Activated T-cell treated with anti-CD3 and anti-CD28 coated beads, Interleukin-2, amount 50 U/mL, for 48 hours (primary cell): ENCODE measurements around the gene AKNA.

ENCODE experiments used
- DNase-seq, 2 experiments: peaks; one replicate each; pipeline ENCODE4 v3.0.0-alpha.2; 2020

AKNA gene

GRCh38 chr9:114316605-114317230, 71.1 kb downstream of the AKNA start:
- DNase-seq = peak; percentile 7 to 9

GRCh38 chr9:114315723-114316363, 71.9 kb downstream of the AKNA start:
- no peak for DNase-seq

- peak in 1 of 2 experiments; percentile 4 for DNase-seq
Observed at GRCh38 chr9:114314881-114315722, 72.7 kb downstream of the AKNA start.

- peak; percentile 3 to 5 for DNase-seq
Observed at GRCh38 chr9:114314256-114314867, 73.4 kb downstream of the AKNA start.

- no peak for DNase-seq
Observed at GRCh38 chr9:114313186-114313585, 74.6 kb downstream of the AKNA start.

GRCh38 chr9:114312513-114312875, 75.3 kb downstream of the AKNA start:
- DNase-seq = peak; percentile 5 to 11

GRCh38 chr9:114311571-114312512, 75.9 kb downstream of the AKNA start:
- DNase-seq = peak; percentile 2 to 7

GRCh38 chr9:114310471-114311450, 77.0 kb downstream of the AKNA start:
- DNase-seq = peak; percentile 3 to 10

- DNase-seq = peak; percentile 2 to 5
Observed at GRCh38 chr9:114309096-114309495, 78.7 kb downstream of the AKNA start.

- peak; percentile 5 to 10 for DNase-seq
Observed at GRCh38 chr9:114308361-114308950, 79.3 kb downstream of the AKNA start.

- DNase-seq = peak in 1 of 2 experiments; percentile 4
Observed at GRCh38 chr9:114307899-114308267, 79.9 kb downstream of the AKNA start.

GRCh38 chr9:114304416-114305188, 83.2 kb downstream of the AKNA start:
- peak; percentile 12 to 14 for DNase-seq

GRCh38 chr9:114303977-114304376, 83.8 kb downstream of the AKNA start:
- DNase-seq = peak; percentile 11 to 13

GRCh38 chr9:114303571-114303970, 84.2 kb downstream of the AKNA start:
- peak; percentile 2 to 8 for DNase-seq

GRCh38 chr9:114302727-114303126, 85.1 kb downstream of the AKNA start:
- DNase-seq = peak in 1 of 2 experiments; percentile 4

- peak; percentile 5 to 10 for DNase-seq
Observed at GRCh38 chr9:114301798-114302565, 85.8 kb downstream of the AKNA start.

- DNase-seq = peak; percentile 3 to 5
Observed at GRCh38 chr9:114300846-114301797, 86.7 kb downstream of the AKNA start.
